CD4-positive, CD25-positive, alpha-beta regulatory T cell (primary cell): ENCODE measurements around the gene GTF2A1L. TPM values are rescaled to one million over a fixed set of nuclear protein-coding genes. Genes with fewer than 3 reads are reported as not detected.
"Not testable (repeated sequence)": the region's sequence is repeated elsewhere in the genome, so short reads cannot be mapped to it uniquely, and the experiment has no call there.

Experiments used
- ATAC-seq, 2 donors: fragments of 150-1000 bp; cut with Tn5 transposase; one replicate each; pipeline ENCODE4 v1.10.0; 2021; ENCODE audit warnings: low read depth in 2 of 2, moderate number of reproducible peaks in 2 of 2, moderate library complexity in 1 of 2
- DNase-seq, 3 donors: peaks; one replicate each; pipeline versions ENCODE4 v3.0.0 to v3.0.0-alpha.2; 2012 to 2022; ENCODE audit warnings: mixed read lengths in 1 of 3
- H3K27ac ChIP-seq: one replicate; pipeline ENCODE4 v1.7.0; 2013; ENCODE audit warnings: mild to moderate bottlenecking, low read length; ENCODE audit not compliant: insufficient read depth, poor library complexity, severe bottlenecking
- H3K27me3 ChIP-seq: one replicate; pipeline ENCODE4 v1.7.0; 2013; ENCODE audit warnings: low read length; ENCODE audit not compliant: control insufficient read depth, insufficient read depth
- H3K36me3 ChIP-seq: one replicate; pipeline ENCODE4 v1.7.0; 2013; ENCODE audit warnings: mild to moderate bottlenecking, low read length, moderate library complexity; ENCODE audit not compliant: control insufficient read depth, insufficient read depth
- H3K4me1 ChIP-seq: 2 replicates; pipeline ENCODE4 v1.7.0; 2013; ENCODE audit warnings: mild to moderate bottlenecking, low read length; ENCODE audit not compliant: insufficient read depth, control insufficient read depth, poor library complexity, severe bottlenecking
- H3K4me3 ChIP-seq: one replicate; pipeline ENCODE4 v1.7.0; 2013; ENCODE audit warnings: low read depth, mild to moderate bottlenecking, low read length, moderate library complexity
- H3K9me3 ChIP-seq, 2 experiments: 1 replicate in 1 of 2; 2 replicates in 1 of 2; pipeline ENCODE4 v1.7.0; 2013; ENCODE audit warnings: low read length in 2 of 2, mild to moderate bottlenecking in 1 of 2, moderate library complexity in 1 of 2; ENCODE audit not compliant: control insufficient read depth in 2 of 2
- H3K27ac Mint-ChIP-seq, 3 donors: one replicate each; pipeline ENCODE4 v1.8.0; 2020 to 2022; ENCODE audit warnings: mild to moderate bottlenecking in 3 of 3, mixed read lengths in 3 of 3, moderate library complexity in 2 of 3
- H3K27me3 Mint-ChIP-seq: one replicate; pipeline ENCODE4 v1.8.0; 2022; ENCODE audit warnings: mild to moderate bottlenecking, mixed read lengths
- H3K36me3 Mint-ChIP-seq: one replicate; pipeline ENCODE4 v1.8.0; 2020; ENCODE audit warnings: mixed read lengths
- H3K4me1 Mint-ChIP-seq, 4 donors: one replicate each; pipeline ENCODE4 v1.8.0; 2020 to 2022; ENCODE audit warnings: mixed read lengths in 4 of 4, mild to moderate bottlenecking in 1 of 4
- H3K4me3 Mint-ChIP-seq, 4 donors: one replicate each; pipeline ENCODE4 v1.8.0; 2020 to 2022; ENCODE audit warnings: mild to moderate bottlenecking in 4 of 4, mixed read lengths in 4 of 4, moderate library complexity in 3 of 4
- H3K9me3 Mint-ChIP-seq, 7 donors: one replicate each; pipeline ENCODE4 v1.8.0; 2020 to 2022; ENCODE audit warnings: mixed read lengths in 7 of 7, mild to moderate bottlenecking in 3 of 7, moderate library complexity in 2 of 7
- polyA plus RNA-seq, 4 donors: library from polyadenylated mRNA; unstranded; fragments of 300-500 nt; fragmentation: Illumina TruSeq; gene quantifications; one replicate each; pipeline ENCODE4 v1.2.3, GENCODE V29; 2021
- total RNA-seq: library from RNA; stranded (reverse); gene quantifications from one replicate; pipeline ENCODE4 v1.2.3, GENCODE V29; 2022

Gene GTF2A1L
- total and polyA plus RNA-seq, 5 donors from 2014 or later: not detected

- ATAC-seq (no peak), DNase-seq (no peak)
- Histone ChIP-seq H3K4me1 (no peaks in the 10 kb centered on the region), H3K4me3 (no peak overlapping the region), H3K27me3 (peaks cover 1% of the 10 kb centered on the region), H3K36me3 (no peaks in the 10 kb centered on the region), H3K9me3 (no peaks in the 10 kb centered on the region), H3K27ac (no peak overlapping the region)
- Mint-ChIP-seq H3K4me3 (no peak overlapping the region), H3K36me3 (no peaks in the 10 kb centered on the region), H3K27ac (no peak overlapping the region), H3K9me3 (peaks cover 0 to 4% (median 0%) of the 10 kb centered on the region in 7 donors), H3K4me1 (no peaks in the 10 kb centered on the region), H3K27me3 (peaks cover 4% of the 10 kb centered on the region)
Measured at GRCh38 chr2:48613211-48613610, 4.4 kb upstream of the GTF2A1L start.

- not testable (repeated sequence) for H3K9me3 ChIP-seq, H3K4me3 ChIP-seq, H3K4me3 Mint-ChIP-seq, H3K4me1 ChIP-seq, H3K27ac ChIP-seq, DNase-seq, H3K4me1 Mint-ChIP-seq, H3K27me3 ChIP-seq, ATAC-seq, H3K9me3 Mint-ChIP-seq, H3K36me3 ChIP-seq, H3K36me3 Mint-ChIP-seq, H3K27ac Mint-ChIP-seq
- peaks cover 13% of the 10 kb centered on the region for H3K27me3 Mint-ChIP-seq
Measured at GRCh38 chr2:48614581-48614980, 3.1 kb upstream of the GTF2A1L start.

GRCh38 chr2:48619526-48619925 lies 1.9 kb downstream of the GTF2A1L start:
- Histone ChIP-seq H3K9me3 (peaks cover 0 to 1% of the 10 kb centered on the region in 2 experiments), H3K27ac (no peak overlapping the region), H3K4me3 (no peak overlapping the region), H3K27me3 (peaks cover 2% of the 10 kb centered on the region), H3K36me3 (no peaks in the 10 kb centered on the region), H3K4me1 (no peaks in the 10 kb centered on the region)
- Mint-ChIP-seq H3K4me1 (no peaks in the 10 kb centered on the region), H3K36me3 (no peaks in the 10 kb centered on the region), H3K27me3 (peaks cover 20% of the 10 kb centered on the region), H3K27ac (no peak overlapping the region), H3K9me3 (no peaks in the 10 kb centered on the region), H3K4me3 (no peak overlapping the region)
- ATAC-seq (no peak), DNase-seq (no peak)

GRCh38 chr2:48620604-48621003 lies 2.9 kb downstream of the GTF2A1L start:
- H3K36me3 Mint-ChIP-seq: no peaks in the 10 kb centered on the region
- H3K36me3 ChIP-seq: no peaks in the 10 kb centered on the region
- DNase-seq (no peak), ATAC-seq (no peak)
- H3K9me3 ChIP-seq: peaks cover 0 to 2% of the 10 kb centered on the region in 2 experiments
- no peak overlapping the region for H3K27ac ChIP-seq
- H3K27me3 ChIP-seq: peaks cover 2% of the 10 kb centered on the region
- H3K27ac Mint-ChIP-seq: no peak overlapping the region
- H3K4me1 Mint-ChIP-seq: no peaks in the 10 kb centered on the region
- H3K9me3 Mint-ChIP-seq: no peaks in the 10 kb centered on the region
- no peak overlapping the region for H3K4me3 Mint-ChIP-seq
- no peaks in the 10 kb centered on the region for H3K4me1 ChIP-seq
- peaks cover 23% of the 10 kb centered on the region for H3K27me3 Mint-ChIP-seq
- no peak overlapping the region for H3K4me3 ChIP-seq

- not testable (repeated sequence) for H3K4me3 ChIP-seq, ATAC-seq
- H3K27me3 Mint-ChIP-seq: peaks cover 23% of the 10 kb centered on the region
Measured at GRCh38 chr2:48622691-48623090, 5.0 kb downstream of the GTF2A1L start.

GRCh38 chr2:48624696-48625095 lies 7.0 kb downstream of the GTF2A1L start:
- H3K4me1 ChIP-seq: no peaks in the 10 kb centered on the region
- H3K4me3 ChIP-seq: no peak overlapping the region
- peaks cover 0 to 3% (median 0%) of the 10 kb centered on the region in 7 donors for H3K9me3 Mint-ChIP-seq
- H3K4me1 Mint-ChIP-seq: no peaks in the 10 kb centered on the region
- no peak overlapping the region for H3K4me3 Mint-ChIP-seq
- H3K36me3 Mint-ChIP-seq: no peaks in the 10 kb centered on the region
- peaks cover 2% of the 10 kb centered on the region for H3K27me3 ChIP-seq
- no peak overlapping the region for H3K27ac Mint-ChIP-seq
- peaks cover 0 to 2% of the 10 kb centered on the region in 2 experiments for H3K9me3 ChIP-seq
- no peaks in the 10 kb centered on the region for H3K36me3 ChIP-seq
- no peak for ATAC-seq
- peaks cover 10% of the 10 kb centered on the region for H3K27me3 Mint-ChIP-seq
- DNase-seq: no peak
- H3K27ac ChIP-seq: no peak overlapping the region

More at GRCh38 chr2:48622691-48623090, 5.0 kb downstream of the GTF2A1L start:
- not testable (repeated sequence) for H3K4me1 Mint-ChIP-seq, H3K27me3 ChIP-seq, H3K9me3 Mint-ChIP-seq, H3K9me3 ChIP-seq, H3K4me1 ChIP-seq, DNase-seq, H3K4me3 Mint-ChIP-seq, H3K27ac ChIP-seq, H3K36me3 ChIP-seq, H3K27ac Mint-ChIP-seq, H3K36me3 Mint-ChIP-seq

GRCh38 chr2:48626047-48626446 lies 8.4 kb downstream of the GTF2A1L start:
- H3K4me3 ChIP-seq: no peak overlapping the region
- Mint-ChIP-seq H3K36me3 (no peaks in the 10 kb centered on the region), H3K27ac (no peak overlapping the region), H3K4me1 (no peaks in the 10 kb centered on the region), H3K9me3 (peaks cover 0 to 3% (median 0%) of the 10 kb centered on the region in 7 donors), H3K27me3 (peaks cover 10% of the 10 kb centered on the region), H3K4me3 (no peak overlapping the region)
- ATAC-seq: no peak
- no peak for DNase-seq
- no peaks in the 10 kb centered on the region for H3K36me3 ChIP-seq
- H3K27me3 ChIP-seq: peaks cover 2% of the 10 kb centered on the region
- no peak overlapping the region for H3K27ac ChIP-seq
- no peaks in the 10 kb centered on the region for H3K4me1 ChIP-seq
- H3K9me3 ChIP-seq: peaks cover 0 to 2% of the 10 kb centered on the region in 2 experiments

- H3K27ac Mint-ChIP-seq: no peak overlapping the region
- no peak for ATAC-seq
- Histone ChIP-seq H3K27me3 (no peaks in the 10 kb centered on the region), H3K4me3 (no peak overlapping the region), H3K36me3 (no peaks in the 10 kb centered on the region), H3K9me3 (peaks cover 0 to 2% of the 10 kb centered on the region in 2 experiments), H3K4me1 (no peaks in the 10 kb centered on the region), H3K27ac (no peak overlapping the region)
- DNase-seq: no peak
- H3K27me3 Mint-ChIP-seq: peaks cover 9% of the 10 kb centered on the region
- no peaks in the 10 kb centered on the region for H3K36me3 Mint-ChIP-seq
- peaks cover 0 to 12% (median 6%) of the 10 kb centered on the region in 7 donors for H3K9me3 Mint-ChIP-seq
- H3K4me1 Mint-ChIP-seq: no peaks in the 10 kb centered on the region
- H3K4me3 Mint-ChIP-seq: no peak overlapping the region
Measured at GRCh38 chr2:48633143-48633542, 15.5 kb downstream of the GTF2A1L start.
